Fibroblast of mammary gland (primary cell): ENCODE measurements around the gene WDFY2.
A peak's percentile ranks its signal among the peaks of the same experiment; 100 is the strongest.

ENCODE experiments used
- DNase-seq: peaks from one replicate; pipeline ENCODE4 v3.0.0-alpha.2; 2010; ENCODE audit warnings: low read depth
- H3K4me3 ChIP-seq: 2 replicates; pipeline ENCODE4 v1.5.1; 2011; ENCODE audit warnings: low read depth, mild to moderate bottlenecking, low read length, moderate library complexity; ENCODE audit not compliant: control insufficient read depth
- CTCF ChIP-seq: conservative IDR thresholded peaks from 2 replicates; pipeline ENCODE4 v1.5.1; 2011; ENCODE audit warnings: low read depth, low read length, inconsistent platforms; ENCODE audit not compliant: control insufficient read depth, insufficient read depth

Gene WDFY2

DNA sequence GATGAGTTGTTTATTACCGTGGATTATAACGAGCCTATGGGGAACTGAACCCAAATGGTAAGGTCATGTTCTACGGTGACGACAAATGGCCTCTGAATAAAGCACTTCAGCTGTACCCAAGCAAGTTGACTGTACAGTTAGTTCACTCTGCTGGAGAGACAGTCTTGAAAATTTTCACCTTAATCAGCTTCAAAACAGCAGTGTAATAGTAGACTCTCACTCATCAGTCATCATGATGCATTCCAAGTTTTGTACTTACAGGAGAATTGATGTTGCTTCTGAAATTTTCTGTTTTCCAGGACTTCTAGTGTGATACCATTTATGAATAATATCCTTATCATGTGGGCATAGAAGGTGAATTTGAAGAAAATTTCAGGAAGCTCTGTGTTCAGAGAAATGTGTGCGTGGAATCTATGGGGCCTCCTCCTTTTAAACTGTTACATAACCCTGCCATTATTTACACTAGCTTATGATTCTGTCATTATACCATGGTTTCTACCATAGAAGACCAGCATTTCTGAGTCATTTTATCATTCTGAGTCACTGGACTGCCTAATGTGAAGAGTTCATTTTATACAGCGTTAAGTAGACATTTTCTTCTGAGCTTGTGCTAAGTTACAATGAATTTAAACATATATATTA is 96.9 kb downstream of the WDFY2 start:
- no peak for TF ChIP-seq CTCF
- no peak overlapping the region for H3K4me3 ChIP-seq

GRCh38 chr13:51682686-51683085 is 98.4 kb downstream of the WDFY2 start:
- DNase-seq, result peak; percentile 52
- no peak for TF ChIP-seq CTCF

More for the DNA sequence above, 96.9 kb downstream of the WDFY2 start:
- DNase-seq, result peak; percentile 84

GRCh38 chr13:51683597-51683996 is 99.3 kb downstream of the WDFY2 start:
- TF ChIP-seq CTCF, result no peak

More at GRCh38 chr13:51682686-51683085, 98.4 kb downstream of the WDFY2 start:
- H3K4me3 ChIP-seq, result no peak overlapping the region

GRCh38 chr13:51684076-51684475 is 99.8 kb downstream of the WDFY2 start:
- DNase-seq, result peak; percentile 62
- TF ChIP-seq CTCF, result no peak
- H3K4me3 ChIP-seq, result no peak overlapping the region

More at GRCh38 chr13:51683597-51683996, 99.3 kb downstream of the WDFY2 start:
- H3K4me3 ChIP-seq, result no peak overlapping the region
- no peak for DNase-seq

DNA sequence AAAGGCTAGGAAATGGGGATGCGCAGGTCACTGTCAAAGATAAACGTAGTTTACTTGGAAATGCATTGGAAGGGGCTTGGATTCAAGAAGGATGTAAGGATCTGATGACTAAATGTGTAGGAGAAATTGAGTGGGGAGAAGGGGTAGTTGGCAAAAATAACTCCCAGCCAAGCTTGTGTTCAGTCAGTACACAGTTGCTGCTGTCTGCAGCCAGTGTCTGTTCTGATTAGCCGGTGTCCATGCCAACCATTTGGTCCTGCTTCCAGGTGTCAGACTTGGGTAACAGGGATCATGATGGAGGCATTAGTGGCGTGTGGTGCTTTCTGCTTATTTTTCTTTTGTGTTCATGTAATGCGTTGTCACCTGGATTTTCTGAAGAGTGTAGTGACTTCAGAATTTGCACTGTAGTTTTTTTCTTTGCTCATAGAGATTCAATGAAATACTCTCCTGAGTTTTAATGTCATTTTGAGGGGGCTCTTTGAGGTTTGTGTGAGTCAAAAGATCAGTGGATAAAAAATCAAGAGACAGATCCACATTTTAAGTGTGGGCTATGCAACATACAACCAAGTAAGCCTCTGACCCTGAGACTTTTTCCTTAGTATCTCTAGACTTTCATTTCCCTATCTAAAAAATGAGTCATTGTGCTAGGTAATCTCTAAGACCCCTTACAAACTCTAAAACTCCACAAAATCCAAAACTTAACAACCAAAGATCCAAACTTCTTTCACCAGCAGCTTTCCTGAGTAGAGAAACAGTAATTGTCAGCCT is 103.9 kb downstream of the WDFY2 start:
- no peak overlapping the region for H3K4me3 ChIP-seq
- TF ChIP-seq CTCF, result no peak
- no peak for DNase-seq

GRCh38 chr13:51688937-51689662 is 104.8 kb downstream of the WDFY2 start:
- TF ChIP-seq CTCF, result no peak
- no peak for DNase-seq
- H3K4me3 ChIP-seq, result no peak overlapping the region
